ENCODE results near the gene KRTAP12-4. TPM values are rescaled to one million over a fixed set of nuclear protein-coding genes. Genes with fewer than 3 reads are reported as not detected.
"Not testable (repeated sequence)": the region's sequence is repeated elsewhere in the genome, so short reads cannot be mapped to it uniquely, and the experiment has no call there.

KRTAP12-4 gene
- total and polyA plus RNA-seq, 5 donors from 2014 or later = not detected

GRCh38 chr21:44640761-44641160 is 13.7 kb downstream of the KRTAP12-4 start:
- no peak for DNase-seq
- ATAC-seq (ENCODE audit: low read depth in 2 of 2) = no peak
- H3K36me3 ChIP-seq (ENCODE audit: control insufficient read depth, insufficient read depth, low read length) = no peaks in the 10 kb centered on the region
- Mint-ChIP-seq H3K9me3 (peaks cover 4 to 37% (median 17%) of the 10 kb centered on the region in 7 donors), H3K27me3 (no peaks in the 10 kb centered on the region), H3K36me3 (no peaks in the 10 kb centered on the region), H3K27ac (no peak overlapping the region), H3K4me1 (no peaks in the 10 kb centered on the region), H3K4me3 (no peak overlapping the region)
- no peak overlapping the region for H3K27ac ChIP-seq (ENCODE audit: insufficient read depth, low read length, poor library complexity, severe bottlenecking)
- peaks cover 4% of the 10 kb centered on the region for H3K27me3 ChIP-seq (ENCODE audit: control insufficient read depth, insufficient read depth, low read length)
- no peak overlapping the region for H3K4me3 ChIP-seq (ENCODE audit: low read depth, low read length)
- no peaks in the 10 kb centered on the region for H3K4me1 ChIP-seq (ENCODE audit: control insufficient read depth, insufficient read depth, low read length, poor library complexity, severe bottlenecking)
- peaks cover 20 to 27% of the 10 kb centered on the region in 2 experiments for H3K9me3 ChIP-seq (ENCODE audit: control insufficient read depth in 2 of 2, low read length in 2 of 2)

- Mint-ChIP-seq H3K4me3 (no peak overlapping the region), H3K36me3 (no peaks in the 10 kb centered on the region), H3K9me3 (peaks cover 0 to 29% (median 15%) of the 10 kb centered on the region in 7 donors), H3K4me1 (no peaks in the 10 kb centered on the region), H3K27me3 (peaks cover 5% of the 10 kb centered on the region), H3K27ac (no peak overlapping the region)
- Histone ChIP-seq H3K36me3 (ENCODE audit: control insufficient read depth, insufficient read depth, low read length) (no peaks in the 10 kb centered on the region), H3K27me3 (ENCODE audit: control insufficient read depth, insufficient read depth, low read length) (peaks cover 6% of the 10 kb centered on the region), H3K4me3 (ENCODE audit: low read depth, low read length) (no peak overlapping the region), H3K4me1 (ENCODE audit: control insufficient read depth, insufficient read depth, low read length, poor library complexity, severe bottlenecking) (no peaks in the 10 kb centered on the region), H3K27ac (ENCODE audit: insufficient read depth, low read length, poor library complexity, severe bottlenecking) (no peak overlapping the region), H3K9me3 (ENCODE audit: control insufficient read depth in 2 of 2, low read length in 2 of 2) (peaks cover 8 to 17% of the 10 kb centered on the region in 2 experiments)
- DNase-seq = no peak
- ATAC-seq (ENCODE audit: low read depth in 2 of 2) = no peak
These were observed 15.2 kb downstream of the KRTAP12-4 start for GRCh38 chr21:44639331-44639655.

- not testable (repeated sequence) for DNase-seq
These were observed 15.7 kb downstream of the KRTAP12-4 start for GRCh38 chr21:44638506-44639330.

DNA sequence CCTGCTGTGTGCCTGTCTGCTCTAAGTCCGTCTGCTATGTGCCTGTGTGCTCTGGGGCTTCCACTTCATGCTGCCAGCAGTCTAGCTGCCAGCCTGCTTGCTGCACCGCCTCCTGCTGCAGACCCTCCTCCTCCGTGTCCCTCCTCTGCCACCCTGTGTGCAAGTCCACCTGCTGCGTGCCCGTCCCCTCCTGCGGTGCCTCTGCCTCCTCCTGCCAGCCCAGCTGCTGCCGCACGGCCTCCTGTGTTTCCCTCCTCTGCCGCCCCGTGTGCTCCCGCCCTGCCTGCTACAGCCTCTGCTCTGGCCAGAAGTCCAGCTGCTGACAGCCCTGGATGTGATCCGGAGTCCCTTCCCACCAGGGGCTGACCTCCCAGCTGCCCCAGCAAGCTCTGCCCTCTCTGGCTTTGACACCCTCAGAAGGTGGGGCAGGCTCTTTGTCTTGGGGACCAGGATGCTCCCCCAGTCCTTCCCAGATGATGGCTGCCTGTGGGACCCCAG is 16.6 kb downstream of the KRTAP12-4 start:
- not testable (repeated sequence) for H3K36me3 Mint-ChIP-seq

More at GRCh38 chr21:44638506-44639330, 15.7 kb downstream of the KRTAP12-4 start:
- H3K27me3 ChIP-seq (ENCODE audit: control insufficient read depth, insufficient read depth, low read length); H3K36me3 ChIP-seq (ENCODE audit: control insufficient read depth, insufficient read depth, low read length); H3K4me3 Mint-ChIP-seq; H3K36me3 Mint-ChIP-seq; H3K4me1 Mint-ChIP-seq; H3K27ac ChIP-seq (ENCODE audit: insufficient read depth, low read length, poor library complexity, severe bottlenecking); H3K27ac Mint-ChIP-seq; H3K4me3 ChIP-seq (ENCODE audit: low read depth, low read length); H3K4me1 ChIP-seq (ENCODE audit: control insufficient read depth, insufficient read depth, low read length, poor library complexity, severe bottlenecking); ATAC-seq (ENCODE audit: low read depth in 2 of 2): not testable (repeated sequence)
- peaks cover under 1 to 24% (median 14%) of the 10 kb centered on the region in 7 donors for H3K9me3 Mint-ChIP-seq
- H3K27me3 Mint-ChIP-seq = peaks cover 10% of the 10 kb centered on the region
- peaks cover 2 to 11% of the 10 kb centered on the region in 2 experiments for H3K9me3 ChIP-seq (ENCODE audit: control insufficient read depth in 2 of 2, low read length in 2 of 2)

GRCh38 chr21:44637018-44637850 is 17.2 kb downstream of the KRTAP12-4 start, which contains the start of gene KRTAP10-10:
Gene KRTAP10-10, plus strand, starts transcription at chr21:44637356. Its CDS starts 62 bp downstream, at chr21:44637418.
- H3K9me3 Mint-ChIP-seq = peaks cover 4 to 29% (median 13%) of the 10 kb centered on the region in 7 donors
- H3K4me3 Mint-ChIP-seq = no peak within 1 kb of the TSS
- H3K27ac Mint-ChIP-seq = peak within 1 kb of the TSS in 2 of 3 donors; percentile 38 to 76

More for the DNA sequence above, 16.6 kb downstream of the KRTAP12-4 start:
- not testable (repeated sequence) for H3K27me3 ChIP-seq (ENCODE audit: control insufficient read depth, insufficient read depth, low read length); H3K27ac ChIP-seq (ENCODE audit: insufficient read depth, low read length, poor library complexity, severe bottlenecking); H3K9me3 ChIP-seq (ENCODE audit: control insufficient read depth in 2 of 2, low read length in 2 of 2); DNase-seq; H3K36me3 ChIP-seq (ENCODE audit: control insufficient read depth, insufficient read depth, low read length); H3K4me3 ChIP-seq (ENCODE audit: low read depth, low read length); H3K4me1 ChIP-seq (ENCODE audit: control insufficient read depth, insufficient read depth, low read length, poor library complexity, severe bottlenecking); H3K4me1 Mint-ChIP-seq; H3K4me3 Mint-ChIP-seq; ATAC-seq (ENCODE audit: low read depth in 2 of 2)
- Mint-ChIP-seq H3K27me3 (peaks cover 17% of the 10 kb centered on the region), H3K9me3 (peaks cover 4 to 27% (median 12%) of the 10 kb centered on the region in 7 donors), H3K27ac (peak overlapping the region in 1 of 3 donors; percentile 38)

DNA sequence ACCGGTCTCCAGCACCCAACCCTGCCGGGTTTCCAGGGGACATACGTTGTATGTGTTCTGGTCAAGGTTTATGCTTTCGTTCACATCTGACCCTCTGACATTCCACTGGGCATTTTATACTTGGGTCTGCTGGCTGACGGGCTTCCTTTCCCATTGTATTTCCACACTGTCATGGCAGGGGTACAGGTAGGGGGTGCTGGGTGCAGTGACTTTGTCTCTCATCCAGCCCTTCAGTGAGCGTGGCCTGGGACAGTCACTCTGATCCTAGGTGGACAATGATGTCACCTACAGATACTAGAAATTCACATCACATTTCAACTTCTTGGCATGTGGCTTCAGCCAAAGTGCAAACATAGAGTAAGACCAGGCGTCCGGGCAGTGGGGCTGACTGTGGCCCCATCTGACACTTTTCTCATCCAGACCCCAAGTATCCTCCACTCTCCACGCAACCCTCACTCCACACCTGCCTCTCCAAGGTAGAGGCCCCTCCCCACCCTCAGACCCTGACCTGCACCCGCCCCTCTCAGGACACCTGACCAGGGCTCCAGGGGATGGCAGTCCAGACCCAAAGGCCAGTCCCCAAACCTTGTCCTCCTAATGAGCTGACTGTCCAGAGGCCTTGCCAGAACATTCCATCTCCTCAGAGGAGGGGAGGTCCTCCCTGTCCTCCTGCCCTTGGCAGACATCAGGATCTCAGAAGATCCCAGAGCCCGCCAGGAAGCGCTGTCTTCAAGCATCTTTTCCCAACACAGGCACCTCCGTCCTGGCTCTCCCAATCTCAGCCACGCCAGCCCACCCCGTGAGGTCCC is 18.0 kb downstream of the KRTAP12-4 start:
- DNase-seq = no peak
- no peak overlapping the region for H3K4me3 Mint-ChIP-seq
- ATAC-seq (ENCODE audit: low read depth in 2 of 2) = no peak

More at GRCh38 chr21:44637018-44637850, 17.2 kb downstream of the KRTAP12-4 start, which contains the start of gene KRTAP10-10:
- Histone ChIP-seq H3K4me1 (ENCODE audit: control insufficient read depth, insufficient read depth, low read length, poor library complexity, severe bottlenecking) (no peaks in the 10 kb centered on the region), H3K4me3 (ENCODE audit: low read depth, low read length) (no peak within 1 kb of the TSS), H3K36me3 (ENCODE audit: control insufficient read depth, insufficient read depth, low read length) (no peaks in the 10 kb centered on the region), H3K9me3 (ENCODE audit: control insufficient read depth in 2 of 2, low read length in 2 of 2) (peaks cover 11% of the 10 kb centered on the region in 2 experiments), H3K27ac (ENCODE audit: insufficient read depth, low read length, poor library complexity, severe bottlenecking) (no peak within 1 kb of the TSS), H3K27me3 (ENCODE audit: control insufficient read depth, insufficient read depth, low read length) (peaks cover 6% of the 10 kb centered on the region)
- Mint-ChIP-seq H3K4me1 (no peaks in the 10 kb centered on the region), H3K36me3 (no peaks in the 10 kb centered on the region), H3K27me3 (peaks cover 17% of the 10 kb centered on the region)
- no peak for ATAC-seq (ENCODE audit: low read depth in 2 of 2)
- DNase-seq = no peak

DNA sequence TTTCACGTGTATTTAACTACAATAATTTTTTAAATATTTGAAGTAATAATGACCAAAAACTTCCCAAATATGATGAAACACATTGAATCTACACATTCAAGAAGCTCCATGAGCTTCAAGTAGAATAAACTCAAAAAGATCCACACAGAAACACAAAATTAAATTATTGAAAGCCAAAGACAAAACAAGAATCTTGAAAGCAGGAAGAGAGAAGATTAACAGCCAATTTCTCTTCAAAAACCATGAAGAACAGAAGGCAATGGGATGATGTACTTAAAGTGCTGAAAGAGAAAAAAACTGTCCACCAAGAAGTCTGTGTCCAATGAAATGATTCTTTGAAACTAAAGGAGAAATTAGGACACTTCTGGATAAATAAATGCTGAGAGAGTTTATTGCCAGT is 22.4 kb downstream of the KRTAP12-4 start:
- Histone ChIP-seq H3K27ac (ENCODE audit: insufficient read depth, low read length, poor library complexity, severe bottlenecking) (no peak overlapping the region), H3K9me3 (ENCODE audit: control insufficient read depth in 2 of 2, low read length in 2 of 2) (peaks cover 18 to 37% of the 10 kb centered on the region in 2 experiments), H3K4me1 (ENCODE audit: control insufficient read depth, insufficient read depth, low read length, poor library complexity, severe bottlenecking) (peaks cover 17% of the 10 kb centered on the region), H3K36me3 (ENCODE audit: control insufficient read depth, insufficient read depth, low read length) (no peaks in the 10 kb centered on the region), H3K4me3 (ENCODE audit: low read depth, low read length) (no peak overlapping the region), H3K27me3 (ENCODE audit: control insufficient read depth, insufficient read depth, low read length) (peaks cover 2% of the 10 kb centered on the region)
- DNase-seq = no peak
- Mint-ChIP-seq H3K4me3 (no peak overlapping the region), H3K36me3 (no peaks in the 10 kb centered on the region), H3K27me3 (peaks cover 22% of the 10 kb centered on the region), H3K9me3 (peaks cover 0 to 39% (median 25%) of the 10 kb centered on the region in 7 donors), H3K27ac (peak overlapping the region in 1 of 3 donors; percentile 52), H3K4me1 (peaks cover 5 to 26% (median 9%) of the 10 kb centered on the region in 4 donors)
- no peak for ATAC-seq (ENCODE audit: low read depth in 2 of 2)

More for the DNA sequence above, 18.0 kb downstream of the KRTAP12-4 start:
- peaks cover 18 to 19% of the 10 kb centered on the region in 2 experiments for H3K9me3 ChIP-seq (ENCODE audit: control insufficient read depth in 2 of 2, low read length in 2 of 2)
- peak overlapping the region in 1 of 3 donors; percentile 76 for H3K27ac Mint-ChIP-seq
- H3K4me3 ChIP-seq (ENCODE audit: low read depth, low read length) = no peak overlapping the region
- H3K27me3 ChIP-seq (ENCODE audit: control insufficient read depth, insufficient read depth, low read length) = peaks cover 5% of the 10 kb centered on the region
- no peaks in the 10 kb centered on the region for H3K4me1 Mint-ChIP-seq
- H3K27ac ChIP-seq (ENCODE audit: insufficient read depth, low read length, poor library complexity, severe bottlenecking) = no peak overlapping the region
- no peaks in the 10 kb centered on the region for H3K36me3 Mint-ChIP-seq
- H3K27me3 Mint-ChIP-seq = peaks cover 17% of the 10 kb centered on the region
- H3K9me3 Mint-ChIP-seq = peaks cover 4 to 33% (median 16%) of the 10 kb centered on the region in 7 donors
- H3K4me1 ChIP-seq (ENCODE audit: control insufficient read depth, insufficient read depth, low read length, poor library complexity, severe bottlenecking) = no peaks in the 10 kb centered on the region
- no peaks in the 10 kb centered on the region for H3K36me3 ChIP-seq (ENCODE audit: control insufficient read depth, insufficient read depth, low read length)

All from CD4-positive, CD25-positive, alpha-beta regulatory T cell (primary cell).